ENCODE measurements around the gene PAK1.

Gene PAK1

GRCh38 chr11:77467993-77468392, 5.9 kb downstream of the PAK1 start:
- ATAC-seq (replicated peaks) = no peak
- Mint-ChIP-seq H3K27me3 (peaks cover 0 to 8% of the 10 kb centered on the region in 2 donors), H3K9me3 (no peaks in the 10 kb centered on the region), H3K4me1 (peaks cover 5 to 10% of the 10 kb centered on the region in 2 donors), H3K27ac (no peak overlapping the region), H3K4me3 (no peak overlapping the region), H3K36me3 (no peaks in the 10 kb centered on the region)
- DNase-seq = no peak

DNA sequence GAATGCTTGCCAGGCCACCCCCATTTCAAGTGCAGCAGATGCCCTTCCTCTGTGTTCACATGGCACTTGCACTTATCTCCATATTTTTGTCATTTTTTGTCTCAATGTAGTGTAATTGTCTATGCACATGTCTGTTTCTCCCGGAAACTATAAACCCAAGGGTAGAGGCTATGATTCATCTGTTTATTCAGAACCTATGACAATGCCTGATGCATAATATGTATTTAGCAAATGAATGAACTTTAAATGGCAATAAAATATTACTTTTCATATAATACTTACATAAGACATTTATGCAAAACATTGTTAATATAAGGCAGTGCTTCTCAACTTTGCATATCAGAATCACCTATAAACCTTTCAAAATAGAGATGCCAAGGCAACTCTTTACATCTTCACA, 6.7 kb downstream of the PAK1 start:
- H3K27ac Mint-ChIP-seq = no peak overlapping the region
- ATAC-seq (replicated peaks) (no peak), DNase-seq (no peak)
- no peak overlapping the region for H3K4me3 Mint-ChIP-seq
- no peaks in the 10 kb centered on the region for H3K9me3 Mint-ChIP-seq
- peaks cover 5 to 10% of the 10 kb centered on the region in 2 donors for H3K4me1 Mint-ChIP-seq
- peaks cover 0 to 8% of the 10 kb centered on the region in 2 donors for H3K27me3 Mint-ChIP-seq
- no peaks in the 10 kb centered on the region for H3K36me3 Mint-ChIP-seq

GRCh38 chr11:77457340-77457739, 16.6 kb downstream of the PAK1 start:
- DNase-seq (no peak), ATAC-seq (replicated peaks) (no peak)
- Mint-ChIP-seq H3K4me1 (peaks cover 3 to 16% of the 10 kb centered on the region in 2 donors), H3K36me3 (peaks cover 0 to 2% of the 10 kb centered on the region in 2 donors), H3K27me3 (peaks cover 6 to 9% of the 10 kb centered on the region in 2 donors), H3K4me3 (no peak overlapping the region), H3K9me3 (no peaks in the 10 kb centered on the region), H3K27ac (no peak overlapping the region)

- H3K9me3 Mint-ChIP-seq = no peaks in the 10 kb centered on the region
- no peak overlapping the region for H3K27ac Mint-ChIP-seq
- peaks cover 0 to 2% of the 10 kb centered on the region in 2 donors for H3K36me3 Mint-ChIP-seq
- peaks cover 6 to 9% of the 10 kb centered on the region in 2 donors for H3K27me3 Mint-ChIP-seq
- peaks cover 3 to 16% of the 10 kb centered on the region in 2 donors for H3K4me1 Mint-ChIP-seq
- no peak overlapping the region for H3K4me3 Mint-ChIP-seq
- DNase-seq = no peak
- ATAC-seq (replicated peaks) = no peak
These were observed 18.2 kb downstream of the PAK1 start for GRCh38 chr11:77455740-77456139.

- no peak overlapping the region for H3K4me3 Mint-ChIP-seq
- H3K27ac Mint-ChIP-seq = no peak overlapping the region
- DNase-seq (no peak), ATAC-seq (replicated peaks) (no peak)
- peaks cover 4 to 20% of the 10 kb centered on the region in 2 donors for H3K4me1 Mint-ChIP-seq
- H3K27me3 Mint-ChIP-seq = peaks cover 6 to 8% of the 10 kb centered on the region in 2 donors
- H3K36me3 Mint-ChIP-seq = peaks cover 0 to 2% of the 10 kb centered on the region in 2 donors
- no peaks in the 10 kb centered on the region for H3K9me3 Mint-ChIP-seq
These were observed 18.8 kb downstream of the PAK1 start for GRCh38 chr11:77454867-77455655.

DNA sequence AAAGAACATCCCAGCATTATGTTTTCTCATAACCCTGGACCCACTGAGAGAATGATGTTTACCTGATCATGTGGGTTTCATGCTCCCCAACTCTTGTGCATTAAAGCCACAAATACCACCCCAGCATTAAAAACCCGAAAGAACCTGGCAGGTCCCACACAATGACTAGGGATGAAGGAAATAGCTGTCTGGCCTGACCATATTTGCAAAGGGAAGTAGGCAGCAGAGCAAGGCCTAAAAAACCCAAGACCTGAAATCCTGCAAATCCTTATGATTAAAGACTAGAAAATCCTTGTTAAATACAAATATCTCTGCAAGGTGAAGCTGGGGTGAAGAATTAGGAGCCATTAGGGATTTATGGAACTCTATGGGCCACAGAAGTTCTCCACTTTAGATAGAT, 23.7 kb downstream of the PAK1 start:
- H3K27ac Mint-ChIP-seq = no peak overlapping the region
- H3K9me3 Mint-ChIP-seq = no peaks in the 10 kb centered on the region
- DNase-seq (no peak), ATAC-seq (replicated peaks) (no peak)
- H3K27me3 Mint-ChIP-seq = no peaks in the 10 kb centered on the region
- peaks cover 17 to 32% of the 10 kb centered on the region in 2 donors for H3K4me1 Mint-ChIP-seq
- H3K36me3 Mint-ChIP-seq = no peaks in the 10 kb centered on the region
- no peak overlapping the region for H3K4me3 Mint-ChIP-seq

- Mint-ChIP-seq H3K4me1 (peaks cover 19 to 36% of the 10 kb centered on the region in 2 donors), H3K27me3 (no peaks in the 10 kb centered on the region), H3K4me3 (no peak overlapping the region), H3K27ac (no peak overlapping the region), H3K36me3 (no peaks in the 10 kb centered on the region), H3K9me3 (no peaks in the 10 kb centered on the region)
- no peak for DNase-seq
- ATAC-seq (replicated peaks) = no peak
These were observed 24.1 kb downstream of the PAK1 start for GRCh38 chr11:77449784-77450183.

DNA sequence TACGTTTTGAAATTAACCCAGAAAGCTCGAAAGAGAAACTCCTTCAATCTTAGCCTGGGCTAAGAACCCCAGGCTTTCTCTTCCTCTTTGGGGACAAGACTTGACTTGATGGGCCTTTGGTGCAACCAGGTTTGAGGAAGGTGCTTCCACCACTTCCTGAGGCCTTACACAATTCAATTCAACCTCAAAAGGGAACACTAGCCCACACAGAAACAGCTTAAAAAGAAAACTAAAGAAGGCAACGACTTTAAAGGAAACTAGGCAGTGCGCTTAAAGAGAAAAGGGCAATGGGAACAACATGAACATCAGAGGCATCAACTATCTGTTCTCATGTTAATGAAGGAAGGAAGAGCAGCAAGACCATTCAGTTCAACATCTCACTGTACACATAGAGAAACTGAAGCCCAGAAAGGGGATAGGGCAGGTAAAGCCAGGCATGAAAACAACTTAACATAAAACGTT, 24.8 kb downstream of the PAK1 start:
- peak overlapping the region; percentile 42 to 49 for H3K4me3 Mint-ChIP-seq
- peak; percentile 4 for DNase-seq
- no peaks in the 10 kb centered on the region for H3K36me3 Mint-ChIP-seq
- H3K27ac Mint-ChIP-seq = peak overlapping the region; percentile 6
- H3K27me3 Mint-ChIP-seq = no peaks in the 10 kb centered on the region
- no peaks in the 10 kb centered on the region for H3K9me3 Mint-ChIP-seq
- ATAC-seq (replicated peaks) = peak; percentile 86 to 87
- H3K4me1 Mint-ChIP-seq = peaks cover 21 to 39% of the 10 kb centered on the region in 2 donors

DNA sequence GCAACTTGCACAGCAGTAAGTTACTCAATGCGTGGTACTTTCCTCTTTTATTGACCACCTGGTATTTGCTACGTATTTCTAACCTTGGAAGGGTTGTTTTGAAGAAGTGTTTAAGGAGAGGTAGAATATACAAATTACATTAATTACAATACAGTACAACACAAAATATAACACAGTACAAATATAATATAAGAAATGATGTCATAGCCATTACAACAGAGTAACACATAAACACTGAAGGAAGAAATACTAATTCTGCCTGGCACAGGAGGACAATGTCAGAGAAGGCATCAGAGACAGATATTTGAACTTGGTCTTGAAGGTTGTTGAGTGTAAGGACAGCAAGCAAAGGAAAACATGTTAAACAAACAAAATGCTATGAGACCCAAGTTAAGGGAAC, 25.6 kb downstream of the PAK1 start:
- no peak overlapping the region for H3K4me3 Mint-ChIP-seq
- no peaks in the 10 kb centered on the region for H3K36me3 Mint-ChIP-seq
- ATAC-seq (replicated peaks) (peak in 1 of 2 donors; percentile 1), DNase-seq (no peak)
- H3K27me3 Mint-ChIP-seq = no peaks in the 10 kb centered on the region
- peaks cover 21 to 39% of the 10 kb centered on the region in 2 donors for H3K4me1 Mint-ChIP-seq
- no peak overlapping the region for H3K27ac Mint-ChIP-seq
- no peaks in the 10 kb centered on the region for H3K9me3 Mint-ChIP-seq

DNA sequence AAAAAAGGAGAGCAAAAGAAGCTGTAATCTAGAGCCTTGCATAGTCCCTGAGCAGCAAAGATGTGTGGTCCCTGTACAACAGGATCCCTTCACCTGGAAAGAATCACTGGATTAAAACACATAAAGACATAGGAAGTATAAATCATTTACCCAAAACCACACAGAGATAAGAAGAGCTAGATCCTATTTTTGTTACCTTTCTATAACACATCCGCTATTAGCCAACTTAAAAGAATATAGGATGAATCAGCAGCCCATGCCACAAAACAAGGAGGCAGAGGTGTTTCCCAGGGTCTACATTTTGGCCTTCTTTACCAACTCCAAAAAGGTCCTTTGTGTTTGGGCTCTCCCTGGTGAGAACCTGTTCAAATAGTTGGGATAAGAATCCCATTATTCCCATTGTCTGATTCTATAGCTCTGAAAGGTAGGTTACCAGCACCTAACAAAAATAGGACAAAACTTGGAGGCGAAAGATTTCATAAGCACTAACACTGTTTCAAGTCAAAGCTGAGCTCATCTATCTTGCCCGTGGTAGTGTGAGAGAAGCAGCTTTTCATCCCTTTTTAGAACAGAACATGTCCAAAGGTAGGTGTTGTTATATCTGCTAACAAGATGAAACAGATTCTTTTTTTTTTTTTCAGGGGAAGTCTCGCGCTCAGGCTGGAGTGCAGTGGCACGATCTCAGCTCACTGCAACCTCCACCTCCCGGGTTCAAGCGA, 26.8 kb downstream of the PAK1 start:
- Mint-ChIP-seq H3K27me3 (no peaks in the 10 kb centered on the region), H3K36me3 (no peaks in the 10 kb centered on the region), H3K9me3 (no peaks in the 10 kb centered on the region), H3K4me1 (peaks cover 21 to 39% of the 10 kb centered on the region in 2 donors), H3K27ac (no peak overlapping the region), H3K4me3 (no peak overlapping the region)
- DNase-seq (no peak), ATAC-seq (replicated peaks) (no peak)

DNA sequence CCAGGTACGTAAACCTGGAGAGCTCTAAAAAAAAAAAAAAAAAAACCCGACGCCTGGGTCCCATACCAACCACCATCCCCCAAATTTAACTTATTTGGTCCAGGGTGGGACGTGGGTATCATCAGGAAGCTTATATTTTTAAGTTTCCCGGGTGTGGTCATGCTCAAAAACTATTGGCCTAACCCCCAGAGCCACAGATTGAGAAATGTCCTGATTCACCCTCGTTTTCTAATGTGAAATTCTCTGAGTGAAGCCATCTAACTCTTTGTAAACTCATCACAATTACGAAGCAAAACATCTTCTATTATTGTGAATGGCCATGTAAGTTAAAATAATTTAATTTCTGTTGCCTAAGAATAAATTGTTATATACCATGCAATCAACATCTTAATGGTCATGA, 29.6 kb downstream of the PAK1 start:
- Mint-ChIP-seq H3K4me3 (no peak overlapping the region), H3K27ac (no peak overlapping the region), H3K27me3 (no peaks in the 10 kb centered on the region), H3K4me1 (peaks cover 18 to 27% of the 10 kb centered on the region in 2 donors), H3K36me3 (no peaks in the 10 kb centered on the region), H3K9me3 (no peaks in the 10 kb centered on the region)
- no peak for DNase-seq
- no peak for ATAC-seq (replicated peaks)

DNA sequence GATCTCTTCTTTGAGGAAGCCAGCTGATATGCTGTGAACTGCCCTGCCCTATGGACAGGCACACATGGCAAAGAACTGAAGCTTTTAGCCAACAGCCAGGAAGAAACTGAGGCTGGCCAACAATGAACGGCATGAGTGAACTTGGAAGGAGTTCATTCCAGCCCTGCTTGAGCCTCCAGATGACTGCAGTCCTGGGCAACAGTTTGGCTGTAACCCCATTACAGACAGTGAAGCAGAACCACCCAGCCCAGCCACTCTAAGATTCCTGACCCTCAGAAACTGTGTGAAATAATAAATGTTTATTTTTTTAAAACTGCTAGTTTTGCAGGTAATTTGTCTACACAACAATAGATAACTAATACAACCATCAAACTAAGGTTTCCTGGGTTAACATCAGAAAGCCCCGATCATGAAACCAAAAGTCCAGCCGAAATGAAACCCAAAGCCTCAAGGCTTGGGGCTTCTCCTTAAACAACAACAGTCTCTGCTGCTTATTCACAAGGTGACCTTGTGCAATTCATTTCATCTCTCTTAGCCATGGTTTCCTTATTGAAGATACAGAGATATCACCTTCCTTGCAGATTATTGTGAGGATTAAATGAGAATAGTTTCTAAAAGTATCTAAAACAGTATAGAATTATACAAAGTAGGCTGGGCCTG, 31.4 kb downstream of the PAK1 start:
- no peak for DNase-seq
- H3K4me3 Mint-ChIP-seq = no peak overlapping the region
- no peak overlapping the region for H3K27ac Mint-ChIP-seq
- no peaks in the 10 kb centered on the region for H3K36me3 Mint-ChIP-seq
- H3K27me3 Mint-ChIP-seq = peaks cover 0 to 4% of the 10 kb centered on the region in 2 donors
- H3K9me3 Mint-ChIP-seq = no peaks in the 10 kb centered on the region
- ATAC-seq (replicated peaks) = no peak
- H3K4me1 Mint-ChIP-seq = peaks cover 13 to 24% of the 10 kb centered on the region in 2 donors

DNA sequence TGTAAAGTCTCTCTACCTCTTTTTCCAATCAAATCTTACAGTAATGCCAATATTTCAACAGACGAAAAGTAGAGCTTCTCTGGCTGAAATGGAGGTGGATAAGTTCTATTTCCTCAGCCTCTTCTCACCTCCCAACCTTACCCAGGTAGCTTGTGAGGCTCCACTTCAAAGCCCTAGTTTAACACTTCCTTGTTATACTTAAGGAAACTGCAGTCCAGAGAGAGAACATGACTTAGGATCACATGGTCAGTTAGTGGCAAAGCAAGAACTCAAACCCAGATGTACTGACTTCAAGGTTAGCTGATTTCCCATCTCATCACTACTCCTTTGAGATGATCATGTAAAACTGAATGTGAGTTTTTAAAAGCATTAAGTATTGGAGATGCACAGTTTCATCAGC, 32.5 kb downstream of the PAK1 start:
- Mint-ChIP-seq H3K9me3 (no peaks in the 10 kb centered on the region), H3K4me1 (peaks cover 10 to 26% of the 10 kb centered on the region in 2 donors), H3K27me3 (peaks cover 0 to 4% of the 10 kb centered on the region in 2 donors), H3K27ac (no peak overlapping the region), H3K4me3 (no peak overlapping the region), H3K36me3 (no peaks in the 10 kb centered on the region)
- DNase-seq = no peak
- no peak for ATAC-seq (replicated peaks)

DNA sequence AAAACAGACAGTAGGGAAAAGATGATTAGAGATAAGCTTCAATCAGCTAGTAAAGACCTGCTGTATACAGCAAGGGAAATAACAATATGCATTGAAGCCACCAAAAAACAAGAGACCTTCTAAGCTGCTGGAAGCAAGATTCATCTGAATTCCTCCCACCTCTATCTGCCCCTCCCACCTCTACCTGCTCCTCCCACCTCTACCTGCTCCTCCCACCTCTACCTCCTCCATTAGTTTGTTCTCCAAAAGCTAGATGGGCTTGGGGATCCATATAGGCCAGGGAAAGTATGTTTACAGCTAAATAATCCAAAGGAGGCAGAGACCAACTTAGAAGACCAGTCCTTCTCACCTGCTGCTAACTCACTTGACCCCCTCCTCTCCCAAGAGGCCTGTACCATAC, 33.2 kb downstream of the PAK1 start:
- no peak for ATAC-seq (replicated peaks)
- no peak for DNase-seq
- Mint-ChIP-seq H3K36me3 (no peaks in the 10 kb centered on the region), H3K27me3 (peaks cover 0 to 4% of the 10 kb centered on the region in 2 donors), H3K9me3 (no peaks in the 10 kb centered on the region), H3K4me1 (peaks cover 8 to 29% of the 10 kb centered on the region in 2 donors), H3K4me3 (no peak overlapping the region), H3K27ac (no peak overlapping the region)

Data from stimulated activated naive B cell treated with anti-CD40 and anti-IgM and Interleukin-4, amounts not matched to agents 10 μg/mL and 1 μg/mL and 100 μg/mL, for 72 hours (primary cell).